ENCODE data around the gene TMEM132A. TPM values are rescaled to one million over a fixed set of nuclear protein-coding genes. Genes with fewer than 3 reads are reported as not detected.

TMEM132A gene
- total and polyA plus RNA-seq, 9 of the 15 experiments (the other 6 are each of a cell fraction or from before 2014, with no cell fraction given): 0.04 to 1.1 (median 0.18) TPM; not detected in 4

DNA sequence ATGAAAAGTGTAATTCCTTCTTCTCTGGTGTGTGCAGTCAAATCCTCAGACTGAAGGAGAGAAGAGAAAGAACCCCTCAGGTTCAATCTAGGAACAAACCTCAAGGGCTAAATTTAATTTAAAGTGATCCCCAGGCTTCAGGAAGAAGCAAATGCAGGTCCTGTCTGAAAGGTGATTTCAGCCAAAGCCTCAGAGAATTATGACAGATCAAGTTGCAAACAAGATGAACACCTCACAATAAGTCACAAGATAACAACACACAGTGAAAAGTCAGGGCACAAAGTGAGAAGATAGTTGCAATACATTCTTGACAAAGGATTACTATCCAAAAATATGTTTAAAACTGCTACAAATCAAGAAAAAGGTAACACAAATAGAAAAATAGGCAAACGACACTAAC, 45.2 kb upstream of the TMEM132A start:
- no peaks in the 10 kb centered on the region for H3K79me2 ChIP-seq (ENCODE audit: control insufficient read depth, insufficient read depth, low read length)
- no peak overlapping the region for H2AFZ ChIP-seq (ENCODE audit: low read depth, low read length)
- TF ChIP-seq PCBP2 (IDR thresholded peaks at IDR 0.05; ENCODE audit: low read depth, low read length, poor library complexity, severe bottlenecking) (no peak), NFXL1 (CRISPR knock-in tag; IDR thresholded peaks at IDR 0.05) (no peak), SMC3 (conservative IDR thresholded peaks at IDR 0.05; ENCODE audit: insufficient read depth, low read depth, low read length) (no peak), ZNF124 (CRISPR knock-in tag; IDR thresholded peaks at IDR 0.05) (no peak), SIRT6 (IDR thresholded peaks at IDR 0.05; ENCODE audit: low read depth, low read length) (no peak)
- TF ChIP-seq, protein P1, sequence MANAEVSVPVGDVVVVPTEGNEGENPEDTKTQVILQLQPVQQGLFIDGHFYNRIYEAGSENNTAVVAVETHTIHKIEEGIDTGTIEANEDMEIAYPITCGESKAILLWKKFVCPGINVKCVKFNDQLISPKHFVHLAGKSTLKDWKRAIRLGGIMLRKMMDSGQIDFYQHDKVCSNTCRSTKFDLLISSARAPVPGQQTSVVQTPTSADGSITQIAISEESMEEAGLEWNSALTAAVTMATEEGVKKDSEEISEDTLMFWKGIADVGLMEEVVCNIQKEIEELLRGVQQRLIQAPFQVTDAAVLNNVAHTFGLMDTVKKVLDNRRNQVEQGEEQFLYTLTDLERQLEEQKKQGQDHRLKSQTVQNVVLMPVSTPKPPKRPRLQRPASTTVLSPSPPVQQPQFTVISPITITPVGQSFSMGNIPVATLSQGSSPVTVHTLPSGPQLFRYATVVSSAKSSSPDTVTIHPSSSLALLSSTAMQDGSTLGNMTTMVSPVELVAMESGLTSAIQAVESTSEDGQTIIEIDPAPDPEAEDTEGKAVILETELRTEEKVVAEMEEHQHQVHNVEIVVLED (CRISPR knock-in tag; IDR thresholded peaks at IDR 0.05): no peak
- TF ChIP-seq, protein P2, sequence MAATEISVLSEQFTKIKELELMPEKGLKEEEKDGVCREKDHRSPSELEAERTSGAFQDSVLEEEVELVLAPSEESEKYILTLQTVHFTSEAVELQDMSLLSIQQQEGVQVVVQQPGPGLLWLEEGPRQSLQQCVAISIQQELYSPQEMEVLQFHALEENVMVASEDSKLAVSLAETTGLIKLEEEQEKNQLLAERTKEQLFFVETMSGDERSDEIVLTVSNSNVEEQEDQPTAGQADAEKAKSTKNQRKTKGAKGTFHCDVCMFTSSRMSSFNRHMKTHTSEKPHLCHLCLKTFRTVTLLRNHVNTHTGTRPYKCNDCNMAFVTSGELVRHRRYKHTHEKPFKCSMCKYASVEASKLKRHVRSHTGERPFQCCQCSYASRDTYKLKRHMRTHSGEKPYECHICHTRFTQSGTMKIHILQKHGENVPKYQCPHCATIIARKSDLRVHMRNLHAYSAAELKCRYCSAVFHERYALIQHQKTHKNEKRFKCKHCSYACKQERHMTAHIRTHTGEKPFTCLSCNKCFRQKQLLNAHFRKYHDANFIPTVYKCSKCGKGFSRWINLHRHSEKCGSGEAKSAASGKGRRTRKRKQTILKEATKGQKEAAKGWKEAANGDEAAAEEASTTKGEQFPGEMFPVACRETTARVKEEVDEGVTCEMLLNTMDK (IDR thresholded peaks at IDR 0.05; ENCODE audit: borderline replicate concordance, insufficient read depth, low read depth, low read length, poor library complexity, severe bottlenecking): no peak
- H3K4me1 ChIP-seq (replicated peaks in 1 of 2; ENCODE audit: control insufficient read depth in 2 of 2, insufficient read depth in 2 of 2, low read length in 2 of 2): 0 out of 5 replicates have a peak, but pooled peaks cover 0 to 3% of the 10 kb centered on the region in 2 experiments
- POLR2A ChIA-PET: interaction anchor here (1.1 kb wide), 1 partner anchor 9 kb away, joined by 3 read pairs; no protein-coding TSS in a partner anchor
- 41% methylated on average over 1 of the region's 1 CpG for WGBS (ENCODE audit: insufficient coverage, low coverage, missing lambda C conversion rate)
- H3K9me1 ChIP-seq (ENCODE audit: control insufficient read depth, insufficient read depth, low read length): peaks cover 3% of the 10 kb centered on the region
- H3K9ac ChIP-seq (ENCODE audit: insufficient read depth in 1 of 2, low read depth in 2 of 2, low read length in 2 of 2): no peak overlapping the region
- no peaks in the 10 kb centered on the region for H3K9me3 ChIP-seq (replicated peaks; ENCODE audit: control insufficient read depth, insufficient read depth, low read depth, low read length)
- H3K27ac ChIP-seq (ENCODE audit: extremely low read depth, low read depth, low read length): no peak overlapping the region
- ATAC-seq (no peak), DNase-seq (ENCODE audit: extremely low read depth in 1 of 4, low spot score in 3 of 4) (no peak), FAIRE-seq (no peak)
- H4K20me1 ChIP-seq (replicated peaks; ENCODE audit: control insufficient read depth, insufficient read depth, low read length): no peaks in the 10 kb centered on the region
- CTCF ChIA-PET (ENCODE audit: low intra/inter-chr PET ratio): interaction anchor here (0.6 kb wide), 1 partner anchor 266 kb away, joined by 4 read pairs; no protein-coding TSS in a partner anchor
- H3K4me2 ChIP-seq (ENCODE audit: insufficient read depth, low read length): no peak overlapping the region
- no peaks in the 10 kb centered on the region for H3K27me3 ChIP-seq (ENCODE audit: control insufficient read depth in 2 of 2, insufficient read depth in 2 of 2, low read length in 2 of 2)
- intact Hi-C loops (cut with micrococcal nuclease) (no loop called here), in situ Hi-C loops (cut with MboI) (no loop called here)
- H3K4me3 ChIP-seq: no peak overlapping the region
- peaks cover 19% of the 10 kb centered on the region; the same call in 2 of the 3 replicates for H3K36me3 ChIP-seq (ENCODE audit: control insufficient read depth, insufficient read depth, low read length)
- no TSS peak for BruUV-seq (replicated peaks)
